NB4 (cell line): ENCODE data around the gene HOXC12.

Experiments used
- CTCF ChIP-seq: IDR thresholded peaks from one replicate; pipeline ENCODE4 v1.5.1; 2012; ENCODE audit warnings: low read depth, low read length
- MAX ChIP-seq: IDR thresholded peaks from 2 replicates; pipeline ENCODE4 v1.6.1; 2011; ENCODE audit warnings: low read depth, low read length
- MYC ChIP-seq: IDR thresholded peaks from 2 replicates; pipeline ENCODE4 v1.6.1; 2011; ENCODE audit warnings: low read depth, low read length
- POLR2A ChIP-seq: IDR thresholded peaks from 2 replicates; pipeline ENCODE4 v1.6.1; 2011; ENCODE audit warnings: mild to moderate bottlenecking; ENCODE audit not compliant: insufficient read length; ENCODE audit errors: extremely low read depth

GRCh38 chr12:53967421-53967925 is 12.8 kb downstream of the HOXC12 start:
- no peak for TF ChIP-seq CTCF
- no peak for TF ChIP-seq POLR2A
- no peak for TF ChIP-seq MYC
- no peak for TF ChIP-seq MAX
